ENCODE data around the gene HPD.

DNA sequence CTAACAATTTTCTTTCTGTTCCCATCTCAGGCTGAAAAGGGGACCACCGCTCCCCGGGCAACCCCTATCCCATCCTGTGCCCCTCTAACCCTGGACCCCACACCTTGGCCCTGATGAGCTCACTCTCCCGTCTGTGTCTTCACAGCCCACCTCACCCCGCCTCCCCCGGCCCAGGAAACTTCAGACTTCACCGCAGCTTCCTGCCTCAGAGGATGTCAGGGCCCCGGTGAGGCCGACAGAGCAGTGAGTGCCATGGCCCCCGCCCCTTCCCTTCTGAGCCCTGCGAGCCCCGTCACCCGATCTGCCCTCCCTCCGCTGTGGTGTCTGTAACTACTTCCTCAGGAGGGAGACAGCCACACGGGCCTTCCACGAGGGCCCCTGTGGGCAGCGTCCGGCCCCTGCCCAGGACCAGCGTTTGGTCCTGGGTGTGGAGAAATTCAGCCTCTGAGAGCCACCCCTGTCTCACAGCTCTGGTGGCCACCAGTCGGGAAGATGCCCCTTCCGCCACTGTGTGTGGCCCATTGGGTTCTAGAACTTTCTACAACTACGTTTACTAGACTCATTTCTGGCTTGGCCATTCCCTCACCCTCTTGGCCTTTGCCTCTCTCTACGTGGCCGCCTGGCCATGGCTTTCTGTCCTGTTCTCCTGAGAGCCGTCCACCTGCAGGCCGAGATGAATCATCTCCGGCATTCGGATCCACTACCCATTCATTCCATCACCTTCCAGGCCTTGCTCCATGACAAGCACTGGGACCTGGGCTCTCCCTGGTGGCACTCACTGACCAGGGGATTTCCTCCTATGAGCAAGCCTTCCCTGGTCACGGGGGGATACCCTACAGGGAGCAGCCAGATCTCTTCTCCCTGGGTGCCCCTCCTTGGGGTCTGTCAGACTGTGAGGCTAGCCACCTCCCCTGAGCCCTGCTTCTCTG, 68.6 kb downstream of the HPD start:
- TF ChIP-seq CTCF (IDR thresholded peaks at IDR 0.05 in 4 of 5, conservative IDR thresholded peaks at IDR 0.05 in 1 of 5) (no peak), POLR2A (IDR thresholded peaks at IDR 0.05) (no peak)
